HG02970 (cell line): ENCODE data around the gene DCAF6.
"Not testable (repeated sequence)": the region's sequence is repeated elsewhere in the genome, so short reads cannot be mapped to it uniquely, and the experiment has no call there.

Experiments used
- ATAC-seq: cut with Tn5 transposase; IDR thresholded peaks from one replicate; pipeline ENCODE4 v1.9.1; 2021; ENCODE audit warnings: mild to moderate bottlenecking, moderate library complexity, moderate number of reproducible peaks; ENCODE audit not compliant: unreplicated experiment, low FRiP score

DCAF6 gene, protein sequence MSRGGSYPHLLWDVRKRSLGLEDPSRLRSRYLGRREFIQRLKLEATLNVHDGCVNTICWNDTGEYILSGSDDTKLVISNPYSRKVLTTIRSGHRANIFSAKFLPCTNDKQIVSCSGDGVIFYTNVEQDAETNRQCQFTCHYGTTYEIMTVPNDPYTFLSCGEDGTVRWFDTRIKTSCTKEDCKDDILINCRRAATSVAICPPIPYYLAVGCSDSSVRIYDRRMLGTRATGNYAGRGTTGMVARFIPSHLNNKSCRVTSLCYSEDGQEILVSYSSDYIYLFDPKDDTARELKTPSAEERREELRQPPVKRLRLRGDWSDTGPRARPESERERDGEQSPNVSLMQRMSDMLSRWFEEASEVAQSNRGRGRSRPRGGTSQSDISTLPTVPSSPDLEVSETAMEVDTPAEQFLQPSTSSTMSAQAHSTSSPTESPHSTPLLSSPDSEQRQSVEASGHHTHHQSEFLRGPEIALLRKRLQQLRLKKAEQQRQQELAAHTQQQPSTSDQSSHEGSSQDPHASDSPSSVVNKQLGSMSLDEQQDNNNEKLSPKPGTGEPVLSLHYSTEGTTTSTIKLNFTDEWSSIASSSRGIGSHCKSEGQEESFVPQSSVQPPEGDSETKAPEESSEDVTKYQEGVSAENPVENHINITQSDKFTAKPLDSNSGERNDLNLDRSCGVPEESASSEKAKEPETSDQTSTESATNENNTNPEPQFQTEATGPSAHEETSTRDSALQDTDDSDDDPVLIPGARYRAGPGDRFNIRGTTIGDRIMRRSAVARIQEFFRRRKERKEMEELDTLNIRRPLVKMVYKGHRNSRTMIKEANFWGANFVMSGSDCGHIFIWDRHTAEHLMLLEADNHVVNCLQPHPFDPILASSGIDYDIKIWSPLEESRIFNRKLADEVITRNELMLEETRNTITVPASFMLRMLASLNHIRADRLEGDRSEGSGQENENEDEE

DNA sequence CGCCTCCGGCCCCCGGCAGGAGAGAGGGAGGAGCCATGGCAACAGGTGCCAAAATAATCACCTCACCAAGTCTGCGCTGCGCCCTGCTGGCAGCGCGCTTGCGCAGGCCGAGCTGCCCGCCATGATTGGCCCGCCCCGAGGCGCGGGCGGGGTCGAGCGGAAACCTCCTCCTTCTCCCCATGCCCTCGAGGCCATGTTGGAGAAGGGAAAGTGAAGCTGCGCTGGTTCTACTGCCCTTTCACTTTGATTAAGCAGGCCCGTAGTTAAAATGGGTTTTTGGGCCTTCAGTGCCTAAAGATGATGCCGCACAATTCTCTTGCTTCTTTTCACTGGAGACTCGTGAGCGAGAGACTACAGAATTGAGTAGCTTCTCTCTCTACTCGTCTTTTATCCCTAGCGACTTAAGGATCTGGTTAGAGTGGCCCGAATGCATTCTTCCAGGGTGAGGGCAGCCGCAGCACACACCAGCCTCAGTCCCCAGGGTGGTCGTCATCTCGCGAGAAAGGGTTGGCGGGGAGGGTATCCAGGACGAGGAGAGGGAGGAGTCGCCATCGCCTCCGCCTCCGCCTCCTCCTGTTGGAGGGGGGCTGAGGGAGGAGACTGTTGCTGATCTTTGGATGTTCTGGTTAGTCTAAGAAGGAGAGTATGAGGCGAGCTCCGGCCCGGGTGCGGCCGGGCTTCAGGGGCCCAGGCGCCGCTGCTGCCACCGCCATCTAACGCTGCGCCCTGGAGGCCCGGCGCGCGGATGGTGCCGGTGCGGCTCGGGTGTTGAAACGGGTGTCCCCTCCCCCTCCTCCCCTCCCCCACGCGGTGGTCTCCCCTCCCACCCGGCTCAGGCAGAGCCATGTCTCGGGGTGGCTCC, at the start of gene DCAF6:
Gene DCAF6 (plus strand): TSS at position 616 of the 862 bp plus-strand sequence. CDS start 229 bp downstream, at position 845.
- ATAC-seq: peak; percentile 83

DNA sequence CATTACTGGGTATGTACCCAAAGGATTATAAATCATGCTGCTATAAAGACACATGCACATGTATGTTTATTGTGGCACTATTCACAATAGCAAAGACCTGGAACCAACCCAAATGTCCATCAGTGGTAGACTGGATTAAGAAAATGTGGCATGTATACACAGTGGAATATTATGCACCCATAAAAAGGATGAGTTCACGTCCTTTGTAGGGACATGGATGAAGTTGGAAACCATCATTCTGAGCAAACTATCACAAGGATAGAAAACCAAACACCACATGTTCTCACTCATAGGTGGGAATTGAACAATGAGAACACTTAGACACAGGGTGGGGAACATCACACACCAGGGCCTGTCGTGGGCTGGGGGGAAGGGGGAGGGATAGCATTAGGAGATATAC, 49.3 kb upstream of the DCAF6 start:
- not testable (repeated sequence) for ATAC-seq

DNA sequence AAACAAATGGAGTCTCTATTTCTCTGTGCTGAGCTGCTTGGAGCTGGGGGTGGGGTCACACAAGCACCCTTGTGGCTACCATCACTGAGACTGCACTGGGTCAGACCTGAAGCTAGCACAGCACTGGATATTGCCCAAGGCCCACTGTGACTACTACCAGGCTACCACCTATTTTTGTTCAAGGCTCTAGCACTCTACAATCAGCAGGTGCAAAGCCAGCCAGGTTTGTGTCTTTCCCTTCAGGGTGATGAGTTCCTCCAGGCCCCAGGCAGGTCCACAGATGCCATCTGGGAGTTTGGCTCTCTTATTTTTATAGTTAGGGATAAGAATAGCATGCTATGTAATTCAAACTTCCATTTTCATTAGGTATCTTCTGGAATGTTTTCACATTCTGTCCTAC, 46.1 kb upstream of the DCAF6 start:
- ATAC-seq: no peak

- ATAC-seq: no peak
Observed at GRCh38 chr1:167893798-167894197, 42.7 kb upstream of the DCAF6 start.

- ATAC-seq: no peak
Observed at GRCh38 chr1:167898578-167899222, 37.8 kb upstream of the DCAF6 start.

DNA sequence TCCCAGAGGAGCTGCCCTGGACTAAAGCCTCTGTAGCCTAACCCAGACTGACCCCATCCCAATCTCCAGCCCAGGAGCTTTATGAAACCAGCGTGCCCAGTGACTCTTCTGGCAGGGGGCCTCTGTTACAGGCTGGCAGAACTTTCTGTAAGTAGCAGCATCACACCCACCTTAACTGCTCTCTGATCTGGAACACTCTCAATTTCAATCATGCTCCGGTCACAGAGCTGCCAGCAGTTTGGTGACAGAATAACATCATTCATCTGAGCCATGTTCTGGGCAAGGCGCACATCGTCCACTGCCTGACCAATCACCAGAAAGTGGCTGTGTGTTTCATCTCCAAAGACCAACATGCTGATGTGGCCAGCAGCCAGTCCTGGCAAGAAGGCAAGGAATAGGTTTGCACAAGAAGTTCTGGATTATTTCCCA, 37.2 kb upstream of the DCAF6 start:
- no peak for ATAC-seq

- no peak for ATAC-seq
Observed at GRCh38 chr1:167900907-167901306, 35.6 kb upstream of the DCAF6 start.

DNA sequence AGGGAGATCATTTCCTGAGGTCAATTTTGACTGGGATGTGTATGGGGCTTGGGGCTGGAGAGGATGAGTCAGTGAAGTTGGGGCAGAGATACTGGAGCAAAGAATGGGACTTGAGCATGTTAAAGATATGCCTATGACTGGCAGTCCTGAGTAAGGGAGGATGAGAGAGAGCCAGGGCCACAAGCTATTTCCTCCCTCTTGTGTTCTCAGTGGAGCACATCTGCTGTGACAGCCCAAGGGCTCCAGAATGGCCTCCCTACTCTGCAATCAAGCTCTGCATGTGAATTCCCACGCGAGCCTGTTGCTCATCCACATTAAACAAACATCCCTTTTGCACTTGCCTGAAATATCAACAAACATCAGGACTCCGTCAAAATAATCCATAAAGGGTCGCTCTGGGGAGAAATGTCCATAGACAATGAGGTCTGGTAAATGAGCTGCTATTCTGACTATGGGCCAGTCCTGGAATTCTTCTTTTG, 31.8 kb upstream of the DCAF6 start:
- no peak for ATAC-seq

GRCh38 chr1:167905182-167905581, 31.3 kb upstream of the DCAF6 start:
- ATAC-seq: no peak

DNA sequence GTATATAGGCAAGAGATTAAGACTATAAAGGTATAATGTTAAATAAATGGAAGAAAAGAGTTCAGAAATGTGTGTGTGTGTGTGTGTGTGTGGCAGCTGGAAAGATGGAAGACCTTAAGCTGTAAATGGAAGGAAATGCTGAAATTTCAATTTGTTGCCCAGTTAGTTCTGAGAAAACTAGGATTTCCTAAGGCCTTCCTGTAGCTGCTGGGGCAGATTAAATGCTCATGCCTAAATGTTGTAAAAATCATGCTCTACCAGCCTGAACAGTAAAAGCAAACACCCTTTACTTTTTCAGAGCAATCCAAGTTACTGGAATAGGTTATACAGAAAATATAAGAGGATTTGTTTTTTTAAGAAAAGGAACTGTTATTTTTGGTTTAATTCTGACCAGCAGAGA, 30.8 kb upstream of the DCAF6 start:
- ATAC-seq: no peak

- ATAC-seq: no peak
Observed at GRCh38 chr1:167909691-167910180, 26.7 kb upstream of the DCAF6 start.

DNA sequence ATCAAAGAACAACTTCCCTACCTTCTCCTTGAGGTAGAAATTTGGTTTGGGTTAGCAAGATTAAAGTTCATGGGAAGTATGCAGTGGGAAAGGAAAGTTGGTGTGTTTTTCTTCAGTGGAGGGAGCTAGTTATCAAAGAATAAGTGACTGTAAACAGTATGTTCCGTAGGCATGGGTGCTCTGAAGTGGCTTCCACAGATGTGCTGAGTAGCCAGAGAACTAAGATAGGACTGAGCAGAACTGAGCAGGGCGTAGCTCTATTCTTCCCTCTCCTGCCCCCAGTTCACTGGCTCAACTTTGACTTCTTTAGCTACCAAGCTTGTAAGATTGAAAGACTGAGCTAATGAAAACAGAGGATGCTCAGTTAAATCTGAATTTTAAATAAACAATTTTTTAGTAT, 26.0 kb upstream of the DCAF6 start:
- no peak for ATAC-seq

DNA sequence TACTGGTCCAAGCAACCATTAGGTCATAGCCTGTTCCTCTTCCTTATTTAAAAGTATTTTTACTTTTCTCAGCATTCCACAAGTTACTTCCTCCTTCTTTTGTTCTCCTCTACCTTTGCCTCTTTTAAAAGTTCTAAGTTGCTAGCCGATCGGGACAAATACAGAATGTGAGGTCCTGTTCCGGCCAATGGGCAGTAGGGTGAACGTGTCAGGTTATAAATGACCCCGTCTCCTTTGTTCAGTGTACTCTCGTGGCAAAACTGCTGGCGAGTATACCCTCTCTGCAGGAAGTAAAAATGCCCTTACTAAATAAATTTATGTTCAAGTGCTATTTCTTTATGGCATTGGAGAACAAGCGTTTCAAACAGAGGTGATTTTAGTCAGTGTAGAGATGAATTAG, 25.1 kb upstream of the DCAF6 start:
- no peak for ATAC-seq

GRCh38 chr1:167912294-167912693, 24.2 kb upstream of the DCAF6 start:
- ATAC-seq: no peak

DNA sequence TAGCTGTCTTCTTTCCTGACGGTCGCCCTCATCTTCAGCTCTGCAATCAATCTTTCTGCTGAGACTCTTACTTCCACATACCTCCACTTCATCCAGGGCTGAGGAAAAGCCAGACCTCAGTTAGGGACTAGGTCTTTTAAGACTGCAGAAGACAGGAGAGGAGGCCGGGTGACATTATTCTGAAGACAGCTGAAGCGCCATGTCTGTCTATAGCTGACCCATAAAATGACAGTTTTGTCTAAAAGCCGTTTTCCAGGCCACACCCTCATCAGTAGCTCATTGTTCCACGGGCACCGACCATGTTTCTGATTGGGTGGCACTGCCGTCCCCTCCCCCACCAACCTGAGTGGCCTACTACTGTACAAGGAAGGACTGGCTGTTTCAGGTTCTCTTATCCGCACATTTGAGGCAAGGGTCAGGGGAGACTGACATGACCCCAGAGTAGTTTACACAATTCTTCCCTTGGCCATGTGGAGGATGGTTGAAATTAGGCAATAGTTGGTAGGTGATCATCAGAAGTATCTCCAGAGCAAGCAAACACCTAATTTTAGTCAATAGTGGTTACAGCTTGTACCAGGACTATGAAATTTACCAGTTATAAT, 22.5 kb upstream of the DCAF6 start, which contains the start of gene ADCY10:
Gene ADCY10 (minus strand): TSS at position 240 of the 602 bp plus-strand sequence. CDS start 8,994 bp downstream, outside the sequence.
- ATAC-seq: no peak

DNA sequence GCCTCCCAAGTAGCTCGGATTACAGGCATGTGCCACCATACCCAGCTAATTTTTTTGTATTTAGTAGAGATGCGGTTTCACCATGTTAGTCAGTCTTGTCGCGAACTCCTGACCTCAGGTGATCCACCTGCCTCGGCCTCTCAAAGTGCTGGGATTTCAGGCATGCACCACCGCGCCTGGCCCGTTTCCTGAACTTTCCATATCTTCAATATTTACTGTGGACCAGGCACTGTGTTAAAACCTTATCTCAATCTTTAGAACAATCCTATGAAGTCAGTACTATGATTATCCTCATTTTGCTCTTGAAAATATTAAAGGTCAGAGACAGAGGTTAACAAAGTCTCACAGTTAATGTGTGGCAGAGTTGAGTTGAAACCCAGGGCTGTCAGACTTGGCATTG, 20.9 kb upstream of the DCAF6 start:
- no peak for ATAC-seq

GRCh38 chr1:167916766-167917511, 19.5 kb upstream of the DCAF6 start:
- ATAC-seq: no peak

DNA sequence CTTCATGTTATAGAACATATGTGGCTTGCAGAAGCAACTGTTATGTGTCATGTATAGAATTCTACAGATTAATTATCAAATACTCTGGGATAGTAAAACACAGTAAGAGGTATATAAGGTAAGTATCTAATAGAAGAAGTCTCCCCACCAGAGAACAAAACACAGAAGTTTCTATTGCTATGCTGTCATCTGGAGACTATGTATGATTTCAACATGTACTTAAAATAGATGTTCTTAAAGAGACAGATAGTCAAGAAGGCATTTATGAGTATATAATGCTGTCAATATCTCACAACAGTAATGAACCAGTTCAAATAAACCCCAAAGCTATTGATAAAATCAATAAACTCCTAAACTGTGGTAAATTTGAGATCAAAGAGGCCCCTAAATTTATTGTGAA, 14.5 kb upstream of the DCAF6 start:
- no peak for ATAC-seq
